ENCODE data around the gene TOB1. TPM values are rescaled to one million over a fixed set of nuclear protein-coding genes. Genes with fewer than 3 reads are reported as not detected.
"Not testable (repeated sequence)": the region's sequence is repeated elsewhere in the genome, so short reads cannot be mapped to it uniquely, and the experiment has no call there.

Gene TOB1
- total RNA-seq, 1 experiment from 2014 or later: 86.0 TPM

GRCh38 chr17:50861334-50861676 lies 4.8 kb downstream of the TOB1 start:
- H3K27ac ChIP-seq (ENCODE audit: low read depth, low read length): no peak overlapping the region
- H3K36me3 ChIP-seq (ENCODE audit: control insufficient read depth in 1 of 2, insufficient read depth in 2 of 2, low read length in 2 of 2): peaks cover 11 to 13% of the 10 kb centered on the region in 2 experiments
- H2AFZ ChIP-seq (ENCODE audit: low read depth, low read length, poor library complexity, severe bottlenecking): no peak overlapping the region
- ATAC-seq (no peak), DNase-seq (ENCODE audit: low read depth, low spot score) (no peak)
- no peak overlapping the region for H3K4me3 ChIP-seq (replicated peaks in 1 of 2; ENCODE audit: low read depth in 1 of 2, low read length in 2 of 2)
- peaks cover 23% of the 10 kb centered on the region for H4K20me1 ChIP-seq (ENCODE audit: insufficient read depth)
- POLR2A ChIA-PET: interaction anchor here (0.9 to 1.4 kb wide), 3 partner anchors 9 to 79 kb away, joined by 3 to 6 read pairs (median 5); no protein-coding TSS in a partner anchor
- H3K79me2 ChIP-seq (ENCODE audit: insufficient read depth, low read length): peaks cover 36% of the 10 kb centered on the region
- H3K4me1 ChIP-seq (ENCODE audit: control insufficient read depth in 1 of 2, insufficient read depth in 2 of 2, low read length in 2 of 2): peaks cover 9 to 17% of the 10 kb centered on the region in 2 experiments; a peak in 3 of 4 replicates
- TF ChIP-seq EGR1 (IDR thresholded peaks at IDR 0.05; ENCODE audit: low read depth): no peak
- 0 out of 2 replicates have a peak, but pooled peaks have one; percentile 14 for TF ChIP-seq SIN3A (IDR thresholded peaks at IDR 0.05; ENCODE audit: low read depth)
- no peak for TF ChIP-seq YY1 (IDR thresholded peaks at IDR 0.05; ENCODE audit: extremely low read depth, insufficient replicate concordance, low read depth, low read length)
- no peak for TF ChIP-seq CTCF (IDR thresholded peaks at IDR 0.05 in 2 of 3, conservative IDR thresholded peaks at IDR 0.05 in 1 of 3; ENCODE audit: borderline replicate concordance in 1 of 3, insufficient read depth in 1 of 3, low read depth in 2 of 3, low read length in 2 of 3)
- no peak for TF ChIP-seq ATF3 (IDR thresholded peaks at IDR 0.05)
- no peaks in the 10 kb centered on the region for H3K9me3 ChIP-seq (ENCODE audit: control insufficient read depth in 1 of 2, insufficient read depth in 1 of 2, low read depth in 1 of 2, low read length in 2 of 2)
- RAD21 ChIA-PET (ENCODE audit: low non-redundant PET in 1 of 2, low total read pairs in 2 of 2, uncharacterized antibody in 2 of 2, unreplicated experiment in 2 of 2): no interaction called here
- H3K9me2 ChIP-seq (ENCODE audit: insufficient read depth): no peaks in the 10 kb centered on the region
- H3K27me3 ChIP-seq (ENCODE audit: insufficient read depth, low read length): no peaks in the 10 kb centered on the region
- no peak overlapping the region for H3K9ac ChIP-seq (ENCODE audit: low read length)
- H3K4me2 ChIP-seq (ENCODE audit: low read length): no peak overlapping the region
- intact Hi-C loops (cut with micrococcal nuclease): loop anchor here (10.0 kb wide), 1 partner anchor 227 kb away; the partner anchor contains the start of gene ABCC3
- CTCF ChIA-PET: interaction anchor here (0.6 to 4.5 kb wide), 6 partner anchors 8 to 357 kb away, joined by 3 to 51 read pairs (median 4); no protein-coding TSS in a partner anchor
- no TSS peak for BruUV-seq (replicated peaks)

- H3K27ac ChIP-seq (ENCODE audit: low read depth, low read length); H3K4me2 ChIP-seq (ENCODE audit: low read length); BruUV-seq (replicated peaks); H3K27me3 ChIP-seq (ENCODE audit: insufficient read depth, low read length); H3K4me3 ChIP-seq (replicated peaks in 1 of 2; ENCODE audit: low read depth in 1 of 2, low read length in 2 of 2); H3K9ac ChIP-seq (ENCODE audit: low read length); H3K9me2 ChIP-seq (ENCODE audit: insufficient read depth); H2AFZ ChIP-seq (ENCODE audit: low read depth, low read length, poor library complexity, severe bottlenecking); DNase-seq (ENCODE audit: low read depth, low spot score); ATAC-seq; H3K9me3 ChIP-seq (ENCODE audit: control insufficient read depth in 1 of 2, insufficient read depth in 1 of 2, low read depth in 1 of 2, low read length in 2 of 2): not testable (repeated sequence)
- ChIA-PET CTCF (interaction anchor here (1.2 kb wide), 1 partner anchor 9 kb away, joined by 3 read pairs; no protein-coding TSS in a partner anchor), POLR2A (interaction anchor here (1.1 to 1.4 kb wide), 2 partner anchors 18 to 90 kb away, joined by 3 to 4 read pairs; no protein-coding TSS in a partner anchor), RAD21 (ENCODE audit: low non-redundant PET in 1 of 2, low total read pairs in 2 of 2, uncharacterized antibody in 2 of 2, unreplicated experiment in 2 of 2) (interaction anchor here in 1 of 2 experiments (0.7 kb wide), 1 partner anchor 115 kb away, joined by 4 read pairs; no protein-coding TSS in a partner anchor)
- peaks cover 23% of the 10 kb centered on the region for H3K79me2 ChIP-seq (ENCODE audit: insufficient read depth, low read length)
- H3K4me1 ChIP-seq (ENCODE audit: control insufficient read depth in 1 of 2, insufficient read depth in 2 of 2, low read length in 2 of 2): peaks cover 8 to 13% of the 10 kb centered on the region in 2 experiments; a peak in 3 of 4 replicates
- peaks cover 11 to 13% of the 10 kb centered on the region in 2 experiments for H3K36me3 ChIP-seq (ENCODE audit: control insufficient read depth in 1 of 2, insufficient read depth in 2 of 2, low read length in 2 of 2)
- intact Hi-C loops (cut with micrococcal nuclease): loop anchor here (10.0 kb wide), 1 partner anchor 225 kb away; the partner anchor contains the start of gene ABCC3
- H4K20me1 ChIP-seq (ENCODE audit: insufficient read depth): peaks cover 18% of the 10 kb centered on the region
Observed at GRCh38 chr17:50859727-50860126, 6.4 kb downstream of the TOB1 start.
